Large intestine (tissue), 12 donors: ENCODE measurements around the gene ITGB1BP2. TPM values are rescaled to one million over a fixed set of nuclear protein-coding genes. Genes with fewer than 3 reads are reported as not detected.
"Not testable (repeated sequence)": the region's sequence is repeated elsewhere in the genome, so short reads cannot be mapped to it uniquely, and the experiment has no call there.

Source experiments
- DNase-seq, 2 donors: peaks; one replicate each; pipeline versions ENCODE4 v3.0.0 to v3.0.0-alpha.2; 2013
- H3K27ac ChIP-seq: one replicate; pipeline ENCODE4 v1.5.1; 2013; ENCODE audit warnings: low read length
- H3K27me3 ChIP-seq: 2 replicates; pipeline ENCODE4 v1.6.1; 2013; ENCODE audit warnings: low read length; ENCODE audit not compliant: control insufficient read depth, insufficient read depth
- H3K36me3 ChIP-seq: 2 replicates; pipeline ENCODE4 v1.6.1; 2013; ENCODE audit warnings: low read length; ENCODE audit not compliant: control insufficient read depth, insufficient read depth
- H3K4me1 ChIP-seq: one replicate; pipeline ENCODE4 v1.6.1; 2013; ENCODE audit warnings: low read length; ENCODE audit not compliant: control insufficient read depth, insufficient read depth
- H3K4me3 ChIP-seq: one replicate; pipeline ENCODE4 v1.5.1; 2013; ENCODE audit warnings: low read length
- H3K9me3 ChIP-seq: one replicate; pipeline ENCODE4 v1.6.1; 2013; ENCODE audit warnings: mild to moderate bottlenecking, low read depth, low read length, moderate library complexity; ENCODE audit not compliant: control insufficient read depth
- WGBS: methylation state at CpG from one replicate; pipeline ENCODE4 v1.1.5; 2013; ENCODE audit warnings: low lambda C conversion rate; ENCODE audit not compliant: insufficient coverage; 5-methylcytosine and 5-hydroxymethylcytosine counted together
- long read RNA-seq, 11 donors: transcript quantifications; one replicate each; lab custom pipeline, GENCODE V29; 2026
- polyA plus RNA-seq: library from polyadenylated mRNA; unstranded; fragments of 120-200 nt; gene quantifications from one replicate; pipeline ENCODE4 v1.2.1, GENCODE V29; 2013

Gene ITGB1BP2
- polyA plus RNA-seq: 3.3 TPM
- long read RNA-seq, donor 1, partial matches to known transcripts: 0 of 1 reads
- long read RNA-seq, donor 1, other reads (novel, unspliced or antisense): 0 of 1 reads
- long read RNA-seq, donor 2: 0 reads
- long read RNA-seq, donor 3: 0 reads
- long read RNA-seq, donor 4: 0 reads
- long read RNA-seq, donor 5: 0 reads
- long read RNA-seq, donor 6: 0 reads
- long read RNA-seq, donor 7: 0 reads
- long read RNA-seq, donor 8: 0 reads
- long read RNA-seq, donor 9: 0 reads
- long read RNA-seq, donor 10: 0 reads
- long read RNA-seq, donor 11: 0 reads

- Histone ChIP-seq H3K4me1 (peaks cover 18% of the 10 kb centered on the region), H3K27me3 (no peaks in the 10 kb centered on the region), H3K36me3 (peaks cover 38% of the 10 kb centered on the region), H3K4me3 (peak within 1 kb of the TSS; percentile 2), H3K27ac (peak within 1 kb of the TSS; percentile 70), H3K9me3 (no peaks in the 10 kb centered on the region)
- WGBS: no CpG with 5 or more reads among the region's 10 CpGs
- peak; percentile 42 to 64 for DNase-seq
Observed at GRCh38 chrX:71301195-71301924, at the start of gene ITGB1BP2. Gene ITGB1BP2, plus strand, starts transcription at chrX:71301750. Its CDS starts 57 bp downstream, at chrX:71301807.

- no peak for DNase-seq
- Histone ChIP-seq H3K4me1 (peaks cover 26% of the 10 kb centered on the region), H3K27ac (peak overlapping the region; percentile 63), H3K4me3 (peak overlapping the region; percentile 92), H3K9me3 (peaks cover 3% of the 10 kb centered on the region), H3K36me3 (peaks cover 31% of the 10 kb centered on the region), H3K27me3 (no peaks in the 10 kb centered on the region)
- WGBS: no CpG with 5 or more reads among the region's 2 CpGs
Observed at GRCh38 chrX:71252221-71252620, 49.3 kb upstream of the ITGB1BP2 start.

- Histone ChIP-seq H3K9me3 (peaks cover 3% of the 10 kb centered on the region), H3K27ac (peak overlapping the region; percentile 81), H3K27me3 (no peaks in the 10 kb centered on the region), H3K4me1 (peaks cover 26% of the 10 kb centered on the region), H3K36me3 (peaks cover 18% of the 10 kb centered on the region), H3K4me3 (peak overlapping the region; percentile 92)
- peak; percentile 18 to 32 for DNase-seq
- no CpG with 5 or more reads among the region's 35 CpGs for WGBS
Observed at GRCh38 chrX:71253253-71254091, 48.1 kb upstream of the ITGB1BP2 start.

GRCh38 chrX:71254092-71254963 lies 47.2 kb upstream of the ITGB1BP2 start, which contains the start of gene ZMYM3:
Gene ZMYM3, minus strand, starts transcription at chrX:71254140. Its CDS starts 885 bp downstream, at chrX:71253255.
- Histone ChIP-seq H3K36me3 (peaks cover 12% of the 10 kb centered on the region), H3K4me3 (peak within 1 kb of the TSS; percentile 92), H3K27me3 (no peaks in the 10 kb centered on the region), H3K9me3 (peaks cover 3% of the 10 kb centered on the region), H3K4me1 (peaks cover 26% of the 10 kb centered on the region), H3K27ac (peak within 1 kb of the TSS; percentile 81)
- WGBS: no CpG with 5 or more reads among the region's 54 CpGs
- peak; percentile 74 to 89 for DNase-seq

- Histone ChIP-seq H3K36me3 (no peaks in the 10 kb centered on the region), H3K9me3 (peaks cover 3% of the 10 kb centered on the region), H3K27me3 (no peaks in the 10 kb centered on the region), H3K27ac (peak overlapping the region; percentile 81), H3K4me3 (no peak overlapping the region), H3K4me1 (peaks cover 24% of the 10 kb centered on the region)
- WGBS: no CpG with 5 or more reads among the region's 6 CpGs
- no peak for DNase-seq
Observed at GRCh38 chrX:71256051-71256450, 45.5 kb upstream of the ITGB1BP2 start.

- no peak for DNase-seq
- peaks cover 16% of the 10 kb centered on the region for H3K4me1 ChIP-seq
- WGBS: no CpG with 5 or more reads among the region's 4 CpGs
Observed at GRCh38 chrX:71256856-71257255, 44.7 kb upstream of the ITGB1BP2 start.

GRCh38 chrX:71268624-71269023 lies 32.9 kb upstream of the ITGB1BP2 start:
- not testable (repeated sequence) for H3K4me1 ChIP-seq, H3K9me3 ChIP-seq, DNase-seq, H3K36me3 ChIP-seq, H3K4me3 ChIP-seq, H3K27me3 ChIP-seq, H3K27ac ChIP-seq

More at GRCh38 chrX:71256856-71257255, 44.7 kb upstream of the ITGB1BP2 start:
- H3K9me3 ChIP-seq: peaks cover 3% of the 10 kb centered on the region
- H3K4me3 ChIP-seq: no peak overlapping the region
- H3K27me3 ChIP-seq: no peaks in the 10 kb centered on the region
- no peaks in the 10 kb centered on the region for H3K36me3 ChIP-seq
- H3K27ac ChIP-seq: no peak overlapping the region

- H3K4me3 ChIP-seq: no peak overlapping the region
- H3K4me1 ChIP-seq: no peaks in the 10 kb centered on the region
- no peak overlapping the region for H3K27ac ChIP-seq
- DNase-seq: no peak
- no peaks in the 10 kb centered on the region for H3K9me3 ChIP-seq
- H3K36me3 ChIP-seq: no peaks in the 10 kb centered on the region
- H3K27me3 ChIP-seq: no peaks in the 10 kb centered on the region
- WGBS: no CpG with 5 or more reads among the region's 19 CpGs
Observed at GRCh38 chrX:71269801-71270395, 31.7 kb upstream of the ITGB1BP2 start.

GRCh38 chrX:71272313-71272712 lies 29.2 kb upstream of the ITGB1BP2 start:
- H3K4me1 ChIP-seq, H3K36me3 ChIP-seq, DNase-seq, H3K27ac ChIP-seq, H3K4me3 ChIP-seq, H3K27me3 ChIP-seq, H3K9me3 ChIP-seq: not testable (repeated sequence)
- no CpG with 5 or more reads among the region's 2 CpGs for WGBS
